ENCODE data around the gene SLC6A1. TPM values are rescaled to one million over a fixed set of nuclear protein-coding genes. Genes with fewer than 3 reads are reported as not detected.

SLC6A1 gene
- total RNA-seq, 1 experiment from 2014 or later, result not detected

- Histone ChIP-seq H3K27ac (ENCODE audit: low read depth, low read length) (no peak overlapping the region), H3K4me3 (replicated peaks in 1 of 2; ENCODE audit: low read depth in 1 of 2, low read length in 2 of 2) (no peak overlapping the region), H4K20me1 (ENCODE audit: insufficient read depth) (no peaks in the 10 kb centered on the region), H3K79me2 (ENCODE audit: insufficient read depth, low read length) (no peaks in the 10 kb centered on the region), H3K9me3 (ENCODE audit: control insufficient read depth in 1 of 2, insufficient read depth in 1 of 2, low read depth in 1 of 2, low read length in 2 of 2) (no peaks in the 10 kb centered on the region), H3K4me2 (ENCODE audit: low read length) (no peak overlapping the region), H3K27me3 (ENCODE audit: insufficient read depth, low read length) (peaks cover 69% of the 10 kb centered on the region), H3K9ac (ENCODE audit: low read length) (no peak overlapping the region), H2AFZ (ENCODE audit: low read depth, low read length, poor library complexity, severe bottlenecking) (no peak overlapping the region), H3K4me1 (ENCODE audit: control insufficient read depth in 1 of 2, insufficient read depth in 2 of 2, low read length in 2 of 2) (peaks cover 6 to 13% of the 10 kb centered on the region in 2 experiments), H3K36me3 (ENCODE audit: control insufficient read depth in 1 of 2, insufficient read depth in 2 of 2, low read length in 2 of 2) (no peaks in the 10 kb centered on the region), H3K9me2 (ENCODE audit: insufficient read depth) (no peaks in the 10 kb centered on the region)
- ChIA-PET POLR2A (no interaction called here), CTCF (no interaction called here), RAD21 (ENCODE audit: low non-redundant PET in 1 of 2, low total read pairs in 2 of 2, uncharacterized antibody in 2 of 2, unreplicated experiment in 2 of 2) (no interaction called here)
- no TSS peak for BruUV-seq (replicated peaks)
- ATAC-seq (no peak), DNase-seq (ENCODE audit: low read depth, low spot score) (no peak)
- TF ChIP-seq EGR1 (IDR thresholded peaks at IDR 0.05; ENCODE audit: low read depth) (no peak), CTCF (IDR thresholded peaks at IDR 0.05 in 2 of 3, conservative IDR thresholded peaks at IDR 0.05 in 1 of 3; ENCODE audit: borderline replicate concordance in 1 of 3, insufficient read depth in 1 of 3, low read depth in 2 of 3, low read length in 2 of 3) (no peak), ZNF274 (IDR thresholded peaks at IDR 0.05; ENCODE audit: low read depth, low read length) (no peak), POLR2A (IDR thresholded peaks at IDR 0.05; ENCODE audit: borderline replicate concordance, extremely low read depth, insufficient read depth, insufficient read length) (no peak), YY1 (IDR thresholded peaks at IDR 0.05; ENCODE audit: extremely low read depth, insufficient replicate concordance, low read depth, low read length) (no peak), SP1 (IDR thresholded peaks at IDR 0.05; ENCODE audit: low read depth) (no peak)
- intact Hi-C loops (cut with micrococcal nuclease), result no loop called here
Observed at GRCh38 chr3:10984371-10984896, 8.1 kb upstream of the SLC6A1 start.

- no peaks in the 10 kb centered on the region for H3K9me3 ChIP-seq (ENCODE audit: control insufficient read depth in 1 of 2, insufficient read depth in 1 of 2, low read depth in 1 of 2, low read length in 2 of 2)
- H3K36me3 ChIP-seq (ENCODE audit: control insufficient read depth in 1 of 2, insufficient read depth in 2 of 2, low read length in 2 of 2), result no peaks in the 10 kb centered on the region
- intact Hi-C loops (cut with micrococcal nuclease), result no loop called here
- no peaks in the 10 kb centered on the region for H3K9me2 ChIP-seq (ENCODE audit: insufficient read depth)
- TF ChIP-seq POLR2AphosphoS5 (IDR thresholded peaks at IDR 0.05; ENCODE audit: low read depth, low read length) (no peak), REST (IDR thresholded peaks at IDR 0.05; ENCODE audit: low read depth) (no peak), SRF (IDR thresholded peaks at IDR 0.05; ENCODE audit: low read depth) (no peak), FOSL1 (IDR thresholded peaks at IDR 0.05; ENCODE audit: low read depth) (no peak), MAX (IDR thresholded peaks at IDR 0.05) (no peak), SP1 (IDR thresholded peaks at IDR 0.05; ENCODE audit: low read depth) (no peak), RAD21 (IDR thresholded peaks at IDR 0.05; ENCODE audit: low read depth) (no peak)
- H3K27me3 ChIP-seq (ENCODE audit: insufficient read depth, low read length), result peaks cover 68% of the 10 kb centered on the region
- no peaks in the 10 kb centered on the region for H4K20me1 ChIP-seq (ENCODE audit: insufficient read depth)
- ATAC-seq (no peak), DNase-seq (ENCODE audit: low read depth, low spot score) (no peak)
- peaks cover 6 to 13% of the 10 kb centered on the region in 2 experiments for H3K4me1 ChIP-seq (ENCODE audit: control insufficient read depth in 1 of 2, insufficient read depth in 2 of 2, low read length in 2 of 2)
- H3K79me2 ChIP-seq (ENCODE audit: insufficient read depth, low read length), result no peaks in the 10 kb centered on the region
- H3K27ac ChIP-seq (ENCODE audit: low read depth, low read length), result no peak overlapping the region
- H3K9ac ChIP-seq (ENCODE audit: low read length), result no peak overlapping the region
- no TSS peak for BruUV-seq (replicated peaks)
- H2AFZ ChIP-seq (ENCODE audit: low read depth, low read length, poor library complexity, severe bottlenecking), result no peak overlapping the region
- CTCF ChIA-PET, result no interaction called here
- H3K4me3 ChIP-seq (replicated peaks in 1 of 2; ENCODE audit: low read depth in 1 of 2, low read length in 2 of 2), result no peak overlapping the region
- no peak overlapping the region for H3K4me2 ChIP-seq (ENCODE audit: low read length)
- RAD21 ChIA-PET (ENCODE audit: low non-redundant PET in 1 of 2, low total read pairs in 2 of 2, uncharacterized antibody in 2 of 2, unreplicated experiment in 2 of 2), result no interaction called here
- POLR2A ChIA-PET, result no interaction called here
Observed at GRCh38 chr3:10985181-10985580, 7.4 kb upstream of the SLC6A1 start.

Measured in HCT116 (cell line).